ENCODE results near the gene DENND1B. TPM values are rescaled to one million over a fixed set of nuclear protein-coding genes. Genes with fewer than 3 reads are reported as not detected.

DENND1B gene
- total and polyA plus RNA-seq, 9 of the 15 experiments (the other 6 are each of a cell fraction or from before 2014, with no cell fraction given), result 2.1 to 12.1 (median 7.5) TPM

GRCh38 chr1:197526736-197527371, 248.4 kb downstream of the DENND1B start:
- CTCF ChIA-PET (ENCODE audit: low intra/inter-chr PET ratio), result interaction anchor here (0.6 to 2.0 kb wide), 4 partner anchors 342 to 938 kb away, joined by 3 to 11 read pairs (median 7); no protein-coding TSS in a partner anchor
- H3K79me2 ChIP-seq (ENCODE audit: control insufficient read depth, insufficient read depth, low read length), result no peaks in the 10 kb centered on the region
- WGBS (ENCODE audit: insufficient coverage, low coverage, missing lambda C conversion rate), result 33% methylated on average over 3 of the region's 4 CpGs
- H2AFZ ChIP-seq (ENCODE audit: low read depth, low read length), result no peak overlapping the region
- no peak overlapping the region for H3K4me3 ChIP-seq
- POLR2A ChIA-PET, result no interaction called here
- BruUV-seq (replicated peaks), result no TSS peak
- ATAC-seq (no peak), FAIRE-seq (peak; percentile 60), DNase-seq (ENCODE audit: extremely low read depth in 1 of 4, low spot score in 3 of 4) (peak; percentile 21 to 55 (median 26))
- H4K20me1 ChIP-seq (replicated peaks; ENCODE audit: control insufficient read depth, insufficient read depth, low read length), result no peaks in the 10 kb centered on the region
- H3K9me3 ChIP-seq (replicated peaks; ENCODE audit: control insufficient read depth, insufficient read depth, low read depth, low read length), result no peaks in the 10 kb centered on the region
- H3K9me1 ChIP-seq (ENCODE audit: control insufficient read depth, insufficient read depth, low read length), result no peaks in the 10 kb centered on the region
- H3K9ac ChIP-seq (ENCODE audit: insufficient read depth in 1 of 2, low read depth in 2 of 2, low read length in 2 of 2), result no peak overlapping the region
- no peaks in the 10 kb centered on the region for H3K36me3 ChIP-seq (ENCODE audit: control insufficient read depth, insufficient read depth, low read length)
- no peaks in the 10 kb centered on the region for H3K4me1 ChIP-seq (replicated peaks in 1 of 2; ENCODE audit: control insufficient read depth in 2 of 2, insufficient read depth in 2 of 2, low read length in 2 of 2)
- H3K27ac ChIP-seq (ENCODE audit: extremely low read depth, low read depth, low read length), result no peak overlapping the region
- no peak overlapping the region for H3K4me2 ChIP-seq (ENCODE audit: insufficient read depth, low read length)
- intact Hi-C loops (cut with micrococcal nuclease), result loop anchor here (1.0 to 5.0 kb wide), 3 partner anchors 342 to 940 kb away; no protein-coding TSS in a partner anchor
- in situ Hi-C loops (cut with MboI), result no loop called here
- H3K27me3 ChIP-seq (ENCODE audit: control insufficient read depth in 2 of 2, insufficient read depth in 2 of 2, low read length in 2 of 2), result no peaks in the 10 kb centered on the region
- TF ChIP-seq ZNF12 (CRISPR knock-in tag; IDR thresholded peaks at IDR 0.05) (no peak), MTA3 (IDR thresholded peaks at IDR 0.05; ENCODE audit: borderline replicate concordance) (no peak), FOXA1 (IDR thresholded peaks at IDR 0.05; ENCODE audit: borderline replicate concordance) (no peak), NEUROD1 (IDR thresholded peaks at IDR 0.05; ENCODE audit: borderline replicate concordance, low read depth, low read length, partially characterized antibody) (no peak), CBX3 (IDR thresholded peaks at IDR 0.05; ENCODE audit: borderline replicate concordance in 1 of 2, low read length in 2 of 2) (no peak), BRCA1 (IDR thresholded peaks at IDR 0.05) (no peak), BRCA1 (CRISPR knock-in tag; IDR thresholded peaks at IDR 0.05) (no peak), SMC3 (conservative IDR thresholded peaks at IDR 0.05; ENCODE audit: insufficient read depth, low read depth, low read length) (peak; percentile 19; the same call in 1 of the 2 replicates), ZFP1 (CRISPR knock-in tag; IDR thresholded peaks at IDR 0.05) (no peak), POLR2AphosphoS5 (IDR thresholded peaks at IDR 0.05; ENCODE audit: control insufficient read depth, insufficient read depth, low read depth, low read length) (no peak), TRIM25 (IDR thresholded peaks at IDR 0.05; ENCODE audit: borderline replicate concordance) (no peak), ARID3A (IDR thresholded peaks at IDR 0.05; ENCODE audit: borderline replicate concordance, low read depth, low read length) (peak; percentile 86), THRB (CRISPR knock-in tag; conservative IDR thresholded peaks at IDR 0.05) (no peak), HOXB6 (CRISPR knock-in tag; IDR thresholded peaks at IDR 0.05; ENCODE audit: borderline replicate concordance) (no peak), MNT (conservative IDR thresholded peaks at IDR 0.05) (no peak), PHB2 (IDR thresholded peaks at IDR 0.05; ENCODE audit: low read depth) (no peak)
